ENCODE results near the gene LPAR1.
A peak's percentile ranks its signal among the peaks of the same experiment; 100 is the strongest.

Gene LPAR1

DNA sequence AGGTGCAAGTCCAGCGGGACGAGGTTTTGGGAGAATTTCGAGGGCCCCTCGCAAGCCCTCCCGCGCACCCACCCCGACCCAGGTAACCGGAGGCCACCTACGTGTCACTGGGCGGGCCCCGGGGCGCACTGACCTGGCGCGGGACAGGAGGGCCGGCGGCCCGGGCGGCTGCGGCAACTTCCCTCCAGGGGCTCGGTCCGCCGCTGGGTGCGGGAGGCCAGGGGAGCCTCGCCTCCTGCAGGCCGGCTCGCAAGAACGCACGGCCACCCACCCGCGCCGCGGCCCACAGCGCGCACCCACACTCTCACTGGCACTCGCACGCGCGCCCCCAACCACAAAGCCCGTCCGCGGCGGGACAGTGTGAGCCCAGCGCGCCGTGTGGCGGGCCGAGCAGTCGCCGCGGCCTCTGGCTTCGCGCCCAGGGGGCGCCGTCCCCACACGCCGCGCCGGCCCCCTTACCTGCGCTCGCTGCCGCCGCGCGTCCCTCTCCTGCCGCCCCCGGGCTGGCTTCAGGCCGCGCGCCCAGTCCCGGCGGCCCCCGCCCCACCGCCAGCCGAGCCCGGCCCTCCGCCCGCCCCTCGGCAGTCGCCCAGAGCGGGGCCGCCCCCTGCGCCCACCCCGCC, 451 bp downstream of the LPAR1 start:
- TF ChIP-seq, protein P1, sequence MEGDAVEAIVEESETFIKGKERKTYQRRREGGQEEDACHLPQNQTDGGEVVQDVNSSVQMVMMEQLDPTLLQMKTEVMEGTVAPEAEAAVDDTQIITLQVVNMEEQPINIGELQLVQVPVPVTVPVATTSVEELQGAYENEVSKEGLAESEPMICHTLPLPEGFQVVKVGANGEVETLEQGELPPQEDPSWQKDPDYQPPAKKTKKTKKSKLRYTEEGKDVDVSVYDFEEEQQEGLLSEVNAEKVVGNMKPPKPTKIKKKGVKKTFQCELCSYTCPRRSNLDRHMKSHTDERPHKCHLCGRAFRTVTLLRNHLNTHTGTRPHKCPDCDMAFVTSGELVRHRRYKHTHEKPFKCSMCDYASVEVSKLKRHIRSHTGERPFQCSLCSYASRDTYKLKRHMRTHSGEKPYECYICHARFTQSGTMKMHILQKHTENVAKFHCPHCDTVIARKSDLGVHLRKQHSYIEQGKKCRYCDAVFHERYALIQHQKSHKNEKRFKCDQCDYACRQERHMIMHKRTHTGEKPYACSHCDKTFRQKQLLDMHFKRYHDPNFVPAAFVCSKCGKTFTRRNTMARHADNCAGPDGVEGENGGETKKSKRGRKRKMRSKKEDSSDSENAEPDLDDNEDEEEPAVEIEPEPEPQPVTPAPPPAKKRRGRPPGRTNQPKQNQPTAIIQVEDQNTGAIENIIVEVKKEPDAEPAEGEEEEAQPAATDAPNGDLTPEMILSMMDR (IDR thresholded peaks at IDR 0.05), result no peak
- H3K4me1 ChIP-seq, result peaks cover 0 to 56% (median 18%) of the 10 kb centered on the region in 4 donors
- H3K27me3 ChIP-seq, result no peaks in the 10 kb centered on the region
- H3K27ac ChIP-seq, result peak overlapping the region; percentile 93 to 94
- peak overlapping the region; percentile 84 to 94 for H3K4me3 ChIP-seq
- intact Hi-C loops (cut with DNase I; ENCODE audit: low total_unique reads), result loop anchor here (5.0 to 10.0 kb wide), 2 partner anchors 267 to 386 kb away; no protein-coding TSS in a partner anchor
- no peaks in the 10 kb centered on the region for H3K9me3 ChIP-seq
- no peaks in the 10 kb centered on the region for H3K36me3 ChIP-seq
- DNase-seq, result peak; percentile 25 to 71

DNA sequence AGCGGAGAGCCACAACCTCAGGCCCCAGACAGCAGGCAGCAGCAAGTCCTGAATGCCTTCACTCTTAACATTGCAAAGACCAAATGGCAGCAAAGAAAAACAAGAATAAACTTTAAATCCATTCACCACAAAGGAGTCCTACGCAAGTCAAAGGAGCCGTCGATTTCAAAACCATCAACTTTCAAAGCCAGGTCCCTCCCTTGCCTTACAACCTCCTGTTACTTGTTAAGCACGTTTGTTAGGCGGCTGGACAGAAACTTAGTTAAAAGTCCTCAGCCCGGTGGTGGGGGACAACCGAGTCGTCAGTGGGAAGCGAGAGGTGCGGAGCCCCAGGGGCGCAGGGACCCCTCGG, 938 bp downstream of the LPAR1 start:
- no peaks in the 10 kb centered on the region for H3K9me3 ChIP-seq
- H3K27me3 ChIP-seq, result no peaks in the 10 kb centered on the region
- H3K36me3 ChIP-seq, result no peaks in the 10 kb centered on the region
- H3K4me1 ChIP-seq, result peaks cover 0 to 61% (median 18%) of the 10 kb centered on the region in 4 donors
- intact Hi-C loops (cut with DNase I; ENCODE audit: low total_unique reads), result loop anchor here (5.0 to 10.0 kb wide), 2 partner anchors 267 to 385 kb away; no protein-coding TSS in a partner anchor
- DNase-seq, result peak in 1 of 2 donors; percentile 25
- H3K27ac ChIP-seq, result peak overlapping the region; percentile 93 to 94
- peak overlapping the region; percentile 84 to 94 for H3K4me3 ChIP-seq
- TF ChIP-seq, protein P1 (IDR thresholded peaks at IDR 0.05), result no peak

DNA sequence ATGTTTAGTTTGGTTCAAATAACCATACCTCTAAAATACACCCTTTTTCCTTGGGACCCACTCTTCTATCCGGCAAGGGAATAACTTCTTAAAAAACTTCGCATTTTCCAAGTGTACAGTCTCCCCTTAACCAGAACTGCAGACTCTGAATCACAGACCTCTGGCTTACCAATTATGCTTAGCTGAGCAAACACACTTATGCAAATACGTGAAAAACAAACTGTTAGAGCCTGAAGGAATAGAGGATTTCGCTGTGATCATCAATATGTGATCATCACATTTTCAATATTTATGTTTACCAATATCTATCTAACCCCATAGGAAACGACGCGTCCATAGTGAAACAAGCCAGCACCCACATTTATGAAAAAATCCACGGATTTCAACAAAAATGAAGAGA, 1.3 kb downstream of the LPAR1 start:
- no peaks in the 10 kb centered on the region for H3K9me3 ChIP-seq
- DNase-seq, result no peak
- H3K27ac ChIP-seq, result peak overlapping the region; percentile 93 to 94
- no peaks in the 10 kb centered on the region for H3K36me3 ChIP-seq
- TF ChIP-seq, protein P1 (IDR thresholded peaks at IDR 0.05), result no peak
- H3K4me3 ChIP-seq, result peak overlapping the region; percentile 84 to 94
- H3K27me3 ChIP-seq, result no peaks in the 10 kb centered on the region
- peaks cover 0 to 63% (median 17%) of the 10 kb centered on the region in 4 donors for H3K4me1 ChIP-seq
- intact Hi-C loops (cut with DNase I; ENCODE audit: low total_unique reads), result loop anchor here (5.0 to 10.0 kb wide), 2 partner anchors 268 to 385 kb away; no protein-coding TSS in a partner anchor

DNA sequence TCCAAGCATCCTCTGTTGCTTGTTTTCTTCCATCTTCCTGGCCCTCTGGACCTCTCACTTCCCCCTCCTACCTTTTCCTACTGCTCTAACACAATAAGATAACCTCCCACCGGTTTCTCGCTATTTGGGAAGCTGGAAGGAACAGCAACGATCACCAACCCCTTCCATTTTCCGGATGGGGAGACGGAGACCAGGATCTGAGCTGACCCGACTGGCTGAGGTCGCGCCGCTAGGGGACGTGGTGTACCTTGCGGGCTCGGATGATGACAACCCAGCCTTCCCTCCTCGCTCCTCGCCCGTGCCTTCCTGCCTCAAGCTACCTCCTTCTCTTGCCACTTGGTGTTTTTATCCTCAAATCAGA, 1.9 kb downstream of the LPAR1 start:
- intact Hi-C loops (cut with DNase I; ENCODE audit: low total_unique reads), result loop anchor here (5.0 to 10.0 kb wide), 2 partner anchors 268 to 384 kb away; no protein-coding TSS in a partner anchor

DNA sequence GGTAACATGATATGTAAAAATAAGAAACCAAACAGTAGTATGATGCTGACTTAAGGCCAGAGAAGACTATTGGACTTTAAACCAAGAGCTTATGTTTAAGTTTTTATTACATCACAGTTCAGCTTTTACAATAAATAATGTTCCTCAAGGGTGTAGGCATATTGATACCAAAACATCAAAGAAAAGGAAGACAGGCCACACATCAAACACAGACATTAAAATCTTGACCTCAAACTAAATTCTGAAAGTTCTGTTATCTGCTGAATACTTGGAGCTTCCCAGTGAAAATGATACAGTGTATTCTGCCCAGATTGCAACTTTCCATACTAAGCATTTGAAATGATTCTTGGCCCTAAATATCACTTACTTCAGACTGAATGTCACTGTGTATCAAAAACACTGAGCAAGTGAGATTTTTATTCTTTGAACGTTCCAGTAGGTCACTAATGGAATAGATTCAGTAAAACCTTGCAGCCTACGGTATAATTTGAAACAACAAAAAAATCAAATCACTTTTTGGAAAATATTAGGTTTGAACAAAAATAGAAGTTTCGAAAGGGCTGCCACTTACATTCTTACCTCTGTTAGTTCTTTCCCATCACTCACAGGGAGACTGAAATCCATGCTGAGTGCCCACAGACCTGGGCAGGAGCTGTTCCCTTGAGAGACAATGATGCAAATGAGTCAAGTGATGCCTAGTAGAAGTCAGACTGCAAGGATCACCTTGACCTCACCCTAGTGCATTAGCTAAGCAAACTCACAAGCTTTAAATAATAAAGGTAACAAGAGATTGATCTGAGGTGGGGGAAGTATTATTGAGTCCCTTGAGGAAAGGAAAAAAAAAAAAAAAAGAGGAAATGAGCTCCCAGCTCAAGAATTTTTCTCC, 2.5 kb downstream of the LPAR1 start:
- TF ChIP-seq, protein P1 (IDR thresholded peaks at IDR 0.05), result no peak
- Histone ChIP-seq H3K9me3 (no peaks in the 10 kb centered on the region), H3K4me1 (peaks cover 0 to 59% (median 16%) of the 10 kb centered on the region in 4 donors), H3K36me3 (no peaks in the 10 kb centered on the region), H3K4me3 (peak overlapping the region; percentile 84 to 94), H3K27ac (peak overlapping the region; percentile 93 to 94), H3K27me3 (no peaks in the 10 kb centered on the region)
- intact Hi-C loops (cut with DNase I; ENCODE audit: low total_unique reads), result loop anchor here (5.0 to 10.0 kb wide), 2 partner anchors 269 to 383 kb away; no protein-coding TSS in a partner anchor
- DNase-seq, result no peak

More for the DNA sequence above, 1.9 kb downstream of the LPAR1 start:
- peak overlapping the region; percentile 84 to 94 for H3K4me3 ChIP-seq
- no peaks in the 10 kb centered on the region for H3K9me3 ChIP-seq
- DNase-seq, result peak; percentile 80 to 84
- no peaks in the 10 kb centered on the region for H3K36me3 ChIP-seq
- TF ChIP-seq, protein P1 (IDR thresholded peaks at IDR 0.05), result peak; percentile 39 to 43
- peak overlapping the region; percentile 93 to 94 for H3K27ac ChIP-seq
- no peaks in the 10 kb centered on the region for H3K27me3 ChIP-seq
- peaks cover 0 to 61% (median 16%) of the 10 kb centered on the region in 4 donors for H3K4me1 ChIP-seq

Measured in tibial artery (tissue), 4 donors.